Mammary epithelial cell (primary cell): ENCODE measurements around the gene CD151.

Experiments used
- CTCF ChIP-seq, 2 donors: IDR thresholded peaks in 1 of 2; conservative IDR thresholded peaks in 1 of 2; 2 replicates each; pipeline ENCODE4 v1.5.1; 2011 to 2012; ENCODE audit warnings: inconsistent platforms in 2 of 2, low read length in 2 of 2, mild to moderate bottlenecking in 2 of 2, control low read depth in 1 of 2, low read depth in 1 of 2; ENCODE audit not compliant: insufficient read depth in 1 of 2; ENCODE audit errors: extremely low read depth in 1 of 2
- EZH2 ChIP-seq: IDR thresholded peaks from 2 replicates; pipeline ENCODE4 v1.6.1; 2012; ENCODE audit warnings: low read length, inconsistent platforms, borderline replicate concordance

GRCh38 chr11:815675-816432 is 16.9 kb upstream of the CD151 start:
- no peak for TF ChIP-seq CTCF (conservative IDR thresholded peaks at IDR 0.05 in 1 of 2, IDR thresholded peaks at IDR 0.05 in 1 of 2; ENCODE audit: extremely low read depth in 1 of 2, insufficient read depth in 1 of 2, low read depth in 1 of 2, low read length in 2 of 2)
- TF ChIP-seq EZH2: no peak
